GM19455 (cell line): ENCODE results near the gene KCTD19.

ENCODE experiments used
- ATAC-seq: cut with Tn5 transposase; IDR thresholded peaks from one replicate; pipeline ENCODE4 v1.9.1; 2021; ENCODE audit not compliant: unreplicated experiment

The KCTD19 gene

GRCh38 chr16:67245186-67245585 lies 81.4 kb downstream of the KCTD19 start:
- no peak for ATAC-seq

- peak; percentile 48 for ATAC-seq
Measured at GRCh38 chr16:67244387-67245185, 82.0 kb downstream of the KCTD19 start.

GRCh38 chr16:67243481-67243880 lies 83.1 kb downstream of the KCTD19 start:
- ATAC-seq, result no peak

- ATAC-seq, result no peak
Measured at GRCh38 chr16:67242138-67242730, 84.3 kb downstream of the KCTD19 start.

- no peak for ATAC-seq
Measured at GRCh38 chr16:67241008-67241900, 85.3 kb downstream of the KCTD19 start.

GRCh38 chr16:67240506-67240905 lies 86.0 kb downstream of the KCTD19 start:
- no peak for ATAC-seq
